ENCODE results near the gene TMEM171. TPM values are rescaled to one million over a fixed set of nuclear protein-coding genes. Genes with fewer than 3 reads are reported as not detected.

The TMEM171 gene
- total and polyA plus RNA-seq, 2 of the 8 experiments (the other 6 are each of a cell fraction or from before 2014, with no cell fraction given): 1.0 to 2.2 TPM

GRCh38 chr5:73111536-73111935 lies 8.8 kb upstream of the TMEM171 start:
- Histone ChIP-seq H3K4me2 (ENCODE audit: insufficient read depth in 1 of 2, low read depth in 2 of 2, low read length in 2 of 2) (no peak overlapping the region), H2BK15ac (ENCODE audit: low read length) (no peak overlapping the region), H4K91ac (replicated peaks; ENCODE audit: insufficient read length, low read length) (no peak overlapping the region), H2BK120ac (replicated peaks; ENCODE audit: low read depth, low read length) (no peak overlapping the region), H3K23me2 (ENCODE audit: low read depth, low read length) (no peaks in the 10 kb centered on the region), H3K56ac (replicated peaks; ENCODE audit: insufficient read length, low read depth, low read length) (no peak overlapping the region), H3K27me3 (replicated peaks in 1 of 4; ENCODE audit: control insufficient read depth in 3 of 4, extremely low read depth in 1 of 4, insufficient read depth in 3 of 4, low read length in 3 of 4) (no peaks in the 10 kb centered on the region), H4K8ac (ENCODE audit: extremely low read depth, insufficient read depth, low read length) (no peak overlapping the region), H3K79me1 (ENCODE audit: low read depth, low read length) (no peaks in the 10 kb centered on the region), H2AFZ (ENCODE audit: low read length) (no peak overlapping the region), H2BK20ac (ENCODE audit: low read length) (no peak overlapping the region), H3K9me3 (ENCODE audit: insufficient read depth in 2 of 2, low read depth in 1 of 2, low read length in 1 of 2) (0 out of 4 replicates have a peak, but pooled peaks cover 0 to 3% of the 10 kb centered on the region in 2 experiments), H4K20me1 (replicated peaks in 1 of 2; ENCODE audit: control insufficient read depth in 1 of 2, insufficient read depth in 2 of 2, low read length in 2 of 2) (no peaks in the 10 kb centered on the region), H4K5ac (ENCODE audit: insufficient read length, low read depth, low read length) (no peak overlapping the region), H2AK5ac (ENCODE audit: low read depth, low read length) (no peak overlapping the region), H2BK12ac (ENCODE audit: low read depth, low read length) (no peak overlapping the region), H3K79me2 (ENCODE audit: control insufficient read depth in 1 of 2, insufficient read depth in 2 of 2, low read length in 2 of 2) (no peaks in the 10 kb centered on the region), H3K4me3 (ENCODE audit: extremely low read depth in 1 of 4, insufficient read depth in 2 of 4, low read depth in 3 of 4, low read length in 4 of 4) (no peak overlapping the region), H2BK5ac (ENCODE audit: low read depth, low read length) (no peak overlapping the region), H3K18ac (ENCODE audit: extremely low read depth, low read length) (no peak overlapping the region), H3K36me3 (ENCODE audit: control insufficient read depth in 2 of 4, insufficient read depth in 4 of 4, low read length in 3 of 4) (no peaks in the 10 kb centered on the region), H3K9ac (replicated peaks in 1 of 4; ENCODE audit: extremely low read depth in 1 of 4, low read depth in 3 of 4, low read length in 3 of 4) (no peak overlapping the region), H3K27ac (ENCODE audit: low read depth, low read length) (no peak overlapping the region), H3K4me1 (replicated peaks in 1 of 4; ENCODE audit: control insufficient read depth in 3 of 4, insufficient read depth in 4 of 4, low read length in 3 of 4) (no peaks in the 10 kb centered on the region; a peak in 1 of 7 replicates), H3K14ac (ENCODE audit: insufficient read length) (no peak overlapping the region), H3K4ac (replicated peaks; ENCODE audit: insufficient read length, low read depth, low read length) (no peak overlapping the region), H3K23ac (ENCODE audit: insufficient read length) (no peak overlapping the region)
- ChIA-PET CTCF (ENCODE audit: partially characterized antibody) (interaction anchor here (1.0 to 1.7 kb wide), 4 partner anchors 11 to 40 kb away, joined by 3 to 5 read pairs (median 4); no protein-coding TSS in a partner anchor), POLR2A (ENCODE audit: partially characterized antibody) (no interaction called here)
- FAIRE-seq (no peak), DNase-seq (ENCODE audit: low read depth in 1 of 2, low spot score in 2 of 2) (no peak)
- TF ChIP-seq ASH2L (IDR thresholded peaks at IDR 0.05; ENCODE audit: low read length): no peak
- TF ChIP-seq TBP (IDR thresholded peaks at IDR 0.05; ENCODE audit: low read depth, low read length): no peak
- TF ChIP-seq CHD1 (IDR thresholded peaks at IDR 0.05; ENCODE audit: low read depth, low read length): no peak
- no peak for TF ChIP-seq CBX5 (IDR thresholded peaks at IDR 0.05; ENCODE audit: low read depth, low read length)
- WGBS, 2 experiments (ENCODE audit: extremely low coverage in 1 of 2, insufficient coverage in 1 of 2, insufficient read length in 1 of 2, insufficient replicate concordance in 2 of 2, low coverage in 1 of 2, low lambda C conversion rate in 2 of 2, missing lambda C conversion rate in 1 of 2): 80% methylated on average over 1 of the region's 1 CpG; no CpG with 5 or more reads in 1 of the 2 experiments
